PC-9 (cell line): ENCODE results near the gene GSTA4. TPM values are rescaled to one million over a fixed set of nuclear protein-coding genes. Genes with fewer than 3 reads are reported as not detected.

Source experiments
- BruUV-seq: library from RNA; stranded (reverse); fragments of 400-500 nt; replicated peaks from 2 replicates; lab custom pipeline; 2021; lab: Mats Ljungman, UMichigan
- CTCF ChIA-PET: fragments of 300-600 bp; sonication (Branson Sonifier 250); formaldehyde crosslinking; loops from one replicate; lab custom pipeline; 2022; ENCODE audit warnings: antibody characterized with exemption; lab: Charles Lee
- POLR2A ChIA-PET: fragments of 300-600 bp; sonication (Branson Sonifier 250); formaldehyde crosslinking; loops from one replicate; lab custom pipeline; 2022; ENCODE audit warnings: antibody characterized with exemption; ENCODE audit not compliant: unreplicated experiment; lab: Charles Lee
- DNase-seq, 2 experiments: peaks; one replicate each; pipeline versions ENCODE4 v3.0.0 to v3.0.0-alpha.2; 2015 to 2022; ENCODE audit warnings: mixed read lengths in 1 of 2
- H2AFZ ChIP-seq: fragments of 200-600 bp; sonication (generic); 2 replicates; pipeline ENCODE4 v1.8.1; 2017; ENCODE audit warnings: antibody characterized with exemption
- H3F3A ChIP-seq: fragments of 200-600 bp; sonication (generic); 2 replicates; pipeline ENCODE4 v1.8.1; 2017; ENCODE audit warnings: antibody characterized with exemption, mild to moderate bottlenecking, low read depth; ENCODE audit not compliant: insufficient read depth
- H3K27ac ChIP-seq: fragments of 200-600 bp; sonication (generic); 2 replicates; pipeline ENCODE4 v1.6.1; 2016; ENCODE audit warnings: mixed run types
- H3K27me3 ChIP-seq: fragments of 200-600 bp; sonication (generic); 2 replicates; pipeline ENCODE4 v1.6.1; 2016; ENCODE audit warnings: low read depth, mixed run types; ENCODE audit not compliant: insufficient read depth
- H3K36me3 ChIP-seq: fragments of 200-600 bp; sonication (generic); 2 replicates; pipeline ENCODE4 v1.6.1; 2016; ENCODE audit warnings: low read depth, mixed run types
- H3K4me1 ChIP-seq: fragments of 200-600 bp; sonication (generic); replicated peaks from 2 replicates; pipeline ENCODE4 v1.6.1; 2016; ENCODE audit warnings: mixed run types; ENCODE audit not compliant: insufficient read depth
- H3K4me2 ChIP-seq: fragments of 200-600 bp; sonication (generic); 2 replicates; pipeline ENCODE4 v1.6.1; 2017; ENCODE audit warnings: mixed run types
- H3K4me3 ChIP-seq: fragments of 200-600 bp; sonication (generic); 2 replicates; pipeline ENCODE4 v1.6.1; 2016; ENCODE audit warnings: mixed run types
- H3K79me2 ChIP-seq: fragments of 200-600 bp; sonication (generic); 2 replicates; pipeline ENCODE4 v1.6.1; 2017; ENCODE audit warnings: low read depth, mixed run types
- H3K9me2 ChIP-seq: fragments of 200-600 bp; sonication (generic); 2 replicates; pipeline ENCODE4 v1.8.1; 2017; ENCODE audit warnings: mild to moderate bottlenecking; ENCODE audit not compliant: insufficient read depth
- H3K9me3 ChIP-seq: fragments of 200-600 bp; sonication (generic); 2 replicates; pipeline ENCODE4 v1.8.1; 2016; ENCODE audit warnings: low read depth; ENCODE audit not compliant: insufficient read depth
- H4K20me1 ChIP-seq: fragments of 200-600 bp; sonication (generic); 2 replicates; pipeline ENCODE4 v1.8.1; 2017; ENCODE audit not compliant: insufficient read depth
- EZH2 ChIP-seq: fragments of 200-600 bp; sonication (generic); IDR thresholded peaks from 2 replicates; pipeline ENCODE4 v1.8.0; 2017; ENCODE audit warnings: antibody characterized with exemption, low read depth
- intact Hi-C: fragments of 100-400 bp; cut with micrococcal nuclease; formaldehyde crosslinking; loops from one replicate; pipeline ENCODE4 v1.10.0; 2022; ENCODE audit not compliant: unreplicated experiment
- total RNA-seq: library from RNA; stranded (reverse); gene quantifications from 2 replicates; pipeline ENCODE4 v1.2.3, GENCODE V29; 2021
- TF ChIP-seq, protein P1 (sequence below): fragments of 200-600 bp; sonication (generic); conservative IDR thresholded peaks from 2 replicates; pipeline ENCODE4 v1.6.1; 2017; ENCODE audit warnings: mixed run types, antibody characterized with exemption, mild to moderate bottlenecking, moderate library complexity

GSTA4 gene
- total RNA-seq, 1 experiment from 2014 or later: 3.4 TPM

DNA sequence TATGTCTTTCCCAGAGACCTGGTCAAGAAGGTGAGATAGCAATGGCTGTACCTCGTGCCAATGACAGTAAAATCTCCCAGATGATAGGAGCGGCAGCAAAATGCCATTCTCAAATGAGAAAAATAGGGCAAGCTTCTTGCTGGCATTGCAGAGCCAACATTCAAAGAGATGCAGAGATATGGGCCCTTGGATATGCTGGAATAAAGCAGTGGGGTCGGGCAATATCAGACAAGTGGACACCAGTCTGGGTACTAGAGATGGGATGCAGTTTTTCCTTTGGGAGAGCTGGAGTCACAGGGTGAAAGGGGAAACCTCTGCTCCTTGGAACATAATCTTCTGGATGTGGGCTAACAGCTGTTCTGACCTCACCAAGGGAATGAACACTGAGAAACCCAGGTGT, 29.0 kb downstream of the GSTA4 start:
- CTCF ChIA-PET: no interaction called here
- TF ChIP-seq EZH2: no peak
- TF ChIP-seq, protein P1, sequence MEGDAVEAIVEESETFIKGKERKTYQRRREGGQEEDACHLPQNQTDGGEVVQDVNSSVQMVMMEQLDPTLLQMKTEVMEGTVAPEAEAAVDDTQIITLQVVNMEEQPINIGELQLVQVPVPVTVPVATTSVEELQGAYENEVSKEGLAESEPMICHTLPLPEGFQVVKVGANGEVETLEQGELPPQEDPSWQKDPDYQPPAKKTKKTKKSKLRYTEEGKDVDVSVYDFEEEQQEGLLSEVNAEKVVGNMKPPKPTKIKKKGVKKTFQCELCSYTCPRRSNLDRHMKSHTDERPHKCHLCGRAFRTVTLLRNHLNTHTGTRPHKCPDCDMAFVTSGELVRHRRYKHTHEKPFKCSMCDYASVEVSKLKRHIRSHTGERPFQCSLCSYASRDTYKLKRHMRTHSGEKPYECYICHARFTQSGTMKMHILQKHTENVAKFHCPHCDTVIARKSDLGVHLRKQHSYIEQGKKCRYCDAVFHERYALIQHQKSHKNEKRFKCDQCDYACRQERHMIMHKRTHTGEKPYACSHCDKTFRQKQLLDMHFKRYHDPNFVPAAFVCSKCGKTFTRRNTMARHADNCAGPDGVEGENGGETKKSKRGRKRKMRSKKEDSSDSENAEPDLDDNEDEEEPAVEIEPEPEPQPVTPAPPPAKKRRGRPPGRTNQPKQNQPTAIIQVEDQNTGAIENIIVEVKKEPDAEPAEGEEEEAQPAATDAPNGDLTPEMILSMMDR: no peak
- POLR2A ChIA-PET: no interaction called here
- intact Hi-C loops: no loop called here
- Histone ChIP-seq H4K20me1 (no peaks in the 10 kb centered on the region), H3K27ac (no peak overlapping the region), H3K36me3 (no peaks in the 10 kb centered on the region), H3F3A (no peaks in the 10 kb centered on the region), H3K9me3 (no peaks in the 10 kb centered on the region), H2AFZ (no peak overlapping the region), H3K27me3 (no peaks in the 10 kb centered on the region), H3K4me2 (no peak overlapping the region), H3K4me3 (no peak overlapping the region), H3K4me1 (no peaks in the 10 kb centered on the region), H3K9me2 (no peaks in the 10 kb centered on the region), H3K79me2 (no peaks in the 10 kb centered on the region)
- no TSS peak for BruUV-seq
- DNase-seq: no peak

DNA sequence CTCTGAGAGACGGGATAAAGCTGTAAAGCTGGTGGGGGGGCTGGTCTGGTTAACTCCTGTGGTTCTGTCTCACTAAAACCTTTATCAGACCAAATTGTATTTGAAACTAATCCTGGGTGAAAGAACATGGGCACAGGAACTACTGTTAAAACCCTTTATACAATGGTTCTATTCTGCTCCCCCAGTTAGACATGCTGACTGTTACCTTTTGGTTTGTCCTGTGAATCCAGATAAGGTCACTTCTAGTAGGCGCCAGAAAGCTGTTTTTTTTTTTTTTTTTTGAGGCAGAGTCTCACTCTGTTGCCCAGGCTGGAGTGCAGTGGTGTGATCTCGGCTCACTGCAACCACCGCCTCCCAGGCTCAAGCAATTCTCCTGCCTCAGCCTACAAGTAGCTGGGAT, 29.7 kb downstream of the GSTA4 start:
- H3K79me2 ChIP-seq: no peaks in the 10 kb centered on the region
- no peaks in the 10 kb centered on the region for H3F3A ChIP-seq
- no peak for DNase-seq
- H2AFZ ChIP-seq: no peak overlapping the region
- intact Hi-C loops: no loop called here
- BruUV-seq: no TSS peak
- no peak overlapping the region for H3K4me3 ChIP-seq
- no peak overlapping the region for H3K4me2 ChIP-seq
- no peaks in the 10 kb centered on the region for H3K27me3 ChIP-seq
- no peaks in the 10 kb centered on the region for H4K20me1 ChIP-seq
- H3K9me3 ChIP-seq: no peaks in the 10 kb centered on the region
- H3K4me1 ChIP-seq: no peaks in the 10 kb centered on the region
- H3K27ac ChIP-seq: no peak overlapping the region
- CTCF ChIA-PET: no interaction called here
- POLR2A ChIA-PET: no interaction called here
- TF ChIP-seq EZH2: no peak
- TF ChIP-seq, protein P1: no peak
- no peaks in the 10 kb centered on the region for H3K9me2 ChIP-seq
- H3K36me3 ChIP-seq: no peaks in the 10 kb centered on the region

DNA sequence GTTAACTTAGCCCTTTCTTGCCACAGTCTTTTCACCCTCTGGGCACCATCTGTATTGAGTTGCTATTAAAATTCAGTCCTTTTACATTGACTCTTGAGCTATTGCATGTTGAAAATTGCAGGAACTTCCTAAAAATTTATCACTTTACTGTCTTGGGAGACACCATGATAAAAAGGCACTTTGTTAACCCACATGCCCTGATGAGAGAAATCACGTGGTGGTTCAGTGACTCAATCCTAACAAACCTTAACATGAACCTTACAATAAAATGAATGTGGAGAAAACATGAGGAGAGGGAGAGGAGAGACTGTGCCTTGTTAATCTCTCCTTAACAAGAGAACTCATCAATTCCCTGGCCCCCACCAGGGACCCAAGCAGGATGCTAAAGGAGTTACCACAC, 30.8 kb downstream of the GSTA4 start:
- H3K4me3 ChIP-seq: no peak overlapping the region
- H3K4me1 ChIP-seq: no peaks in the 10 kb centered on the region
- H3K27me3 ChIP-seq: no peaks in the 10 kb centered on the region
- no peaks in the 10 kb centered on the region for H4K20me1 ChIP-seq
- BruUV-seq: no TSS peak
- H3F3A ChIP-seq: no peaks in the 10 kb centered on the region
- H2AFZ ChIP-seq: no peak overlapping the region
- intact Hi-C loops: no loop called here
- ChIA-PET POLR2A (no interaction called here), CTCF (no interaction called here)
- no peak overlapping the region for H3K4me2 ChIP-seq
- DNase-seq: no peak
- H3K9me3 ChIP-seq: no peaks in the 10 kb centered on the region
- H3K79me2 ChIP-seq: no peaks in the 10 kb centered on the region
- H3K27ac ChIP-seq: no peak overlapping the region
- H3K9me2 ChIP-seq: no peaks in the 10 kb centered on the region
- H3K36me3 ChIP-seq: no peaks in the 10 kb centered on the region
- TF ChIP-seq, protein P1: no peak
- no peak for TF ChIP-seq EZH2
